Testis (tissue), 2 donors: Measurements from ENCODE around the gene TMCC3.

Source experiments
- CTCF ChIP-seq, 3 experiments: fragments of 450-650 bp in 2 of 3; fragments of 200-600 bp in 1 of 3; sonication (generic) in 1 of 3; IDR thresholded peaks; one replicate each; pipeline ENCODE4 v1.5.1; 2016 to 2019; ENCODE audit warnings: antibody characterized with exemption in 3 of 3, mild to moderate bottlenecking in 2 of 3, moderate library complexity in 1 of 3
- POLR2A ChIP-seq: fragments of 450-650 bp; IDR thresholded peaks from one replicate; pipeline ENCODE4 v1.6.1; 2017; ENCODE audit warnings: antibody characterized with exemption, mild to moderate bottlenecking, moderate library complexity

DNA sequence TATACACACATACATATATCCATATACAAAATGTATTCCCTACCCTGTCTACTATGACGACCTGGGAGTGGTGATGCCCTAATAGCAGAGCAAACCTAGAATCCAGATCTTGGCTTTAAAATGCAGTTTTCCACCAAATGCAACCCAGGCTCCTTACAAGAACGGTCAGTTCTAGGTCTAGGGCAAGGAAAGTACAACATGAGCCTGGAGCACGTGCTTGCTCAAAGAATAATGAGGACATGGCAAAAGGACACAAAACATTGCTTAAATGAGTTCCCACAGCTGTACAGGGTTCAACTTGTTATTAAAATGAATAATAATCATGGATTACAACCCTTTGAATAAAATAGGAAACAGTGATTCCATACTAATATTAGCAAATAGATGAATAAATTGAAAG, 94.7 kb downstream of the TMCC3 start:
- TF ChIP-seq CTCF (IDR thresholded peaks at IDR 0.05) (no peak), POLR2A (no peak)
